Progenitor cell of endocrine pancreas (in vitro differentiated cells): Measurements from ENCODE around the gene UFC1. TPM values are rescaled to one million over a fixed set of nuclear protein-coding genes. Genes with fewer than 3 reads are reported as not detected.

Experiments
- DNase-seq: peaks from one replicate; pipeline ENCODE4 v3.0.0; 2021; ENCODE audit warnings: low spot score; ENCODE audit not compliant: unreplicated experiment
- H3K27ac Mint-ChIP-seq: 2 replicates; pipeline ENCODE4 v1.8.0; 2021; ENCODE audit warnings: mild to moderate bottlenecking, moderate library complexity, mixed read lengths
- H3K27me3 Mint-ChIP-seq: 2 replicates; pipeline ENCODE4 v1.8.0; 2021; ENCODE audit warnings: mixed read lengths
- H3K36me3 Mint-ChIP-seq: 2 replicates; pipeline ENCODE4 v1.8.0; 2022; ENCODE audit warnings: mixed read lengths; ENCODE audit not compliant: insufficient read depth
- H3K4me1 Mint-ChIP-seq: 2 replicates; pipeline ENCODE4 v1.8.0; 2021; ENCODE audit warnings: low read depth, mixed read lengths
- H3K4me3 Mint-ChIP-seq: 2 replicates; pipeline ENCODE4 v1.8.0; 2021; ENCODE audit warnings: low read depth, mild to moderate bottlenecking, moderate library complexity, mixed read lengths
- H3K9me3 Mint-ChIP-seq: 2 replicates; pipeline ENCODE4 v1.8.0; 2021; ENCODE audit warnings: low read depth, mixed read lengths
- total RNA-seq: library from RNA; stranded (reverse); gene quantifications from 2 replicates; pipeline ENCODE4 v1.2.1, GENCODE V29; 2021
- TF ChIP-seq, protein P1 (sequence below): fragments of 200-600 bp; sonication (generic); IDR thresholded peaks from one replicate; pipeline ENCODE4 v1.5.0; 2021; ENCODE audit warnings: antibody characterized with exemption, mild to moderate bottlenecking; ENCODE audit not compliant: unreplicated experiment

The UFC1 gene
- total RNA-seq, 1 donor from 2014 or later: 139 TPM

DNA sequence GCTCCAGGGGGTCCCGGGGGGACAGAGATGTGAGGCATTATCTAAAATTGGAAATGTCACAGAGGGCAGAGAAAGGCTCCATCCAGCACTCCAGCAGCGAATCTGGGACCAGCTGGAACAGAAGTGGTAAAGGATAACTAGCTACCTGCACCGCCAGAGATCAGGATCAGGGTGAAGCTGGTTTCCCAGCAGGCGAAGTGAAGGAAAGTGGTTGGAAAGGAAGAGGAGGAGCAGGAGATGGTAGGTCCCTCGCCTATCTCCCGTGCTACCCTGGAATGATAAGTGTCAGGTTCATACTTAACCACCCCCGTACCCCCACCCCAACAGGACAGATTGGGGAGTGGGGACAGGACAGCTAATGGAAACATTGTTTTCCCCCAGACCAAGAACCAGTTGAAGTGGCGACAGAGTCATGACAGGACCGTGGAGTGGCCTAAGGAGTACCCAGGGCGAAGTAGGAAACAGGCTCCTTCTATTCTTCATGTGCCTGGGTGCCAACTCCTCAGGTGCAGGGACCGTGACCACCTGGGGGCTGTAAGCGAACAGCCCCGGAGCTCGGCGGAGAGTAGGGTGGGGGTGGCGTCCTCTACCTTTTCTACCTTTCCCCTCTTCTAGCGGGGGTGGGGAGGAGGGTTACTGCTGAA, 22.8 kb downstream of the UFC1 start:
- TF ChIP-seq, protein P1, sequence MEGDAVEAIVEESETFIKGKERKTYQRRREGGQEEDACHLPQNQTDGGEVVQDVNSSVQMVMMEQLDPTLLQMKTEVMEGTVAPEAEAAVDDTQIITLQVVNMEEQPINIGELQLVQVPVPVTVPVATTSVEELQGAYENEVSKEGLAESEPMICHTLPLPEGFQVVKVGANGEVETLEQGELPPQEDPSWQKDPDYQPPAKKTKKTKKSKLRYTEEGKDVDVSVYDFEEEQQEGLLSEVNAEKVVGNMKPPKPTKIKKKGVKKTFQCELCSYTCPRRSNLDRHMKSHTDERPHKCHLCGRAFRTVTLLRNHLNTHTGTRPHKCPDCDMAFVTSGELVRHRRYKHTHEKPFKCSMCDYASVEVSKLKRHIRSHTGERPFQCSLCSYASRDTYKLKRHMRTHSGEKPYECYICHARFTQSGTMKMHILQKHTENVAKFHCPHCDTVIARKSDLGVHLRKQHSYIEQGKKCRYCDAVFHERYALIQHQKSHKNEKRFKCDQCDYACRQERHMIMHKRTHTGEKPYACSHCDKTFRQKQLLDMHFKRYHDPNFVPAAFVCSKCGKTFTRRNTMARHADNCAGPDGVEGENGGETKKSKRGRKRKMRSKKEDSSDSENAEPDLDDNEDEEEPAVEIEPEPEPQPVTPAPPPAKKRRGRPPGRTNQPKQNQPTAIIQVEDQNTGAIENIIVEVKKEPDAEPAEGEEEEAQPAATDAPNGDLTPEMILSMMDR: no peak
- H3K9me3 Mint-ChIP-seq: no peaks in the 10 kb centered on the region
- peak overlapping the region; percentile 97 for H3K4me3 Mint-ChIP-seq
- peak overlapping the region; percentile 98 for H3K27ac Mint-ChIP-seq
- no peaks in the 10 kb centered on the region for H3K27me3 Mint-ChIP-seq
- peaks cover 17% of the 10 kb centered on the region for H3K4me1 Mint-ChIP-seq
- H3K36me3 Mint-ChIP-seq: peaks cover 15% of the 10 kb centered on the region
- no peak for DNase-seq

DNA sequence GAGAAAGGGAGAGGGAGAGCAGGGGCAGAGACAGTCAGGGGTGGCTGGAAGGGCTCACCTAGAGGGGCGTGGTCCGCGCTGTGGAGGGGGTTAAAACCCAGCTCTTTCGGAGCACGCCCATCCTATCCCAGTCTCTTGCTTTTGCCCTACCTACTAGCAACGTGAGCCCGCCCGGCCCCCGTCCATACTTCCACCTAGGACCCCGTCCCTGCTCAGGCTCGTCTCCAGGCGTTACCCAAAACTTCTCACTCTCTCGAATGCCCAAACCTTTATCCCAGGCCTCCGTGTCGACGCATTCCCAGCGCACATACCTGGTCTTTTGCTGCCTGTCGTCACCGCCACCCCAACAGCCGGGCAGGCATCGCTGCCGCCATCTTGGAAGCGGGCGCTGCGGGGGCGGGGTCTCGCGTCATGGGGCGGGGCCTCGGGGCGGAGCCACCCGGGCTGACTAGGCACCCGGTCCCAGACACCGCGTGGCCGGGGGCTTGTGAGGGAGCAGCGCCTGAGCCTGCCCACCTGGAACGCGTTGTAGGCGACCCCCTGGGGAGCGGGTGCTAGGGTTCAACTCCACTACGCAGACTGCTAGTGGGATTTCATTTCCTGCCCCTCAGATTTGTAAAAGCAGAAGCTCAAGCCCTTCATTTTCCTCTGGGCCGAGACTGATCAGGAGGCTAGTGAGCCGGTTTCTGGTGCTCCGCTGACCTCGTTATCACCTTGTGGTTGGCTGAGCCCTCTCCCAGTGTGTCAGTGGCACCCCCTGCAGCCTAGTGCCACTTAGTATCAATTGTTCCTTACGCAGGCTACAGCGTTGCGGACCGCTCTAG, 23.5 kb downstream of the UFC1 start, which contains the start of gene B4GALT3:
B4GALT3 (minus strand) TSS at position 396 of the 824 bp plus-strand sequence. CDS start 1,447 bp downstream, outside the sequence.
- DNase-seq: peak; percentile 94
- Mint-ChIP-seq H3K4me1 (peaks cover 17% of the 10 kb centered on the region), H3K27ac (peak within 1 kb of the TSS; percentile 98), H3K27me3 (no peaks in the 10 kb centered on the region), H3K9me3 (no peaks in the 10 kb centered on the region), H3K36me3 (peaks cover 13% of the 10 kb centered on the region), H3K4me3 (peak within 1 kb of the TSS; percentile 97)
- TF ChIP-seq, protein P1: peak; percentile 30

DNA sequence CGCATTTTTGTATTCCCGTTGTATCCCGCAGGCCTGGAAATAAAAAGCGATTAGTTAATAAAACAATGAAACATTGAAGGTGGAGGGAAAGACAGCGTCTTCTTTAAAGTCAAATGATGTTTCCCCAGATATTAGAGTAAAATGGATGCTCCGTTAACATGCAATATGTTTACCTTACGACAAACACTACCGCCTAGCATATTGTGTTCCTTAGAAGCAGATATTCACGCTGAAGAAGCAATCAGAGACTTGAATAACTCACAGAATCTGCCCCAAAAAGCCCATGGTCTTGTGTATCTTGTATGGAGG, 24.1 kb downstream of the UFC1 start:
- peaks cover 17% of the 10 kb centered on the region for H3K4me1 Mint-ChIP-seq
- peaks cover 9% of the 10 kb centered on the region for H3K36me3 Mint-ChIP-seq
- peak overlapping the region; percentile 98 for H3K27ac Mint-ChIP-seq
- peak overlapping the region; percentile 97 for H3K4me3 Mint-ChIP-seq
- DNase-seq: no peak
- TF ChIP-seq, protein P1: no peak
- H3K27me3 Mint-ChIP-seq: no peaks in the 10 kb centered on the region
- no peaks in the 10 kb centered on the region for H3K9me3 Mint-ChIP-seq

GRCh38 chr1:161179698-161180097, 25.9 kb downstream of the UFC1 start:
- no peaks in the 10 kb centered on the region for H3K9me3 Mint-ChIP-seq
- TF ChIP-seq, protein P1: no peak
- H3K27ac Mint-ChIP-seq: no peak overlapping the region
- no peak for DNase-seq
- H3K27me3 Mint-ChIP-seq: no peaks in the 10 kb centered on the region
- no peak overlapping the region for H3K4me3 Mint-ChIP-seq
- H3K4me1 Mint-ChIP-seq: peaks cover 17% of the 10 kb centered on the region
- H3K36me3 Mint-ChIP-seq: peaks cover 3% of the 10 kb centered on the region

- H3K27ac Mint-ChIP-seq: no peak overlapping the region
- H3K4me3 Mint-ChIP-seq: no peak overlapping the region
- no peak for DNase-seq
- TF ChIP-seq, protein P1: no peak
- H3K27me3 Mint-ChIP-seq: no peaks in the 10 kb centered on the region
- H3K9me3 Mint-ChIP-seq: no peaks in the 10 kb centered on the region
- H3K36me3 Mint-ChIP-seq: peaks cover under 1% of the 10 kb centered on the region
- peaks cover 17% of the 10 kb centered on the region for H3K4me1 Mint-ChIP-seq
Measured at GRCh38 chr1:161180639-161181038, 26.9 kb downstream of the UFC1 start.
